ENCODE measurements around the gene SLC9A4.

DNA sequence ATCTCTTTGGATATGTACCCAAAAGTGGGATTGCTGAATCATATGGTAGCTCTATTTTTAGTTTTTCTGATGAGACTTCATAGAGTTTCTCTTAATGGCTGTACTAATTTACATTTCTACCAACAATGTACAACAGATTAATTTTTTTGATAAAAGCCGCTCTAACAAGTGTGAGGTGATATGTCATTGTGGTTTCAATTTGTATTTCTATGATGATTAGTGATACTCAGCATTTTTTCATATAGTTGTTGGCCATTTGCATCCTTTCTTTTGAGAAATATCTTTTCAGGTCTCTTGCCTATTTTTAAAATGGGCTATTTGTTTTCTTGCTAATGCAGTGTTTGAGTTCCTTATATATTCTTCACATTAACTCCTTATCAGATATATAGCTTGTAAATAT lies 45.8 kb upstream of the SLC9A4 start:
- TF ChIP-seq EP300 (conservative IDR thresholded peaks at IDR 0.05; ENCODE audit: poor library complexity, severe bottlenecking) (no peak), RAD21 (conservative IDR thresholded peaks at IDR 0.05) (no peak), POLR2AphosphoS5 (IDR thresholded peaks at IDR 0.05) (no peak)
- TF ChIP-seq, protein P1, sequence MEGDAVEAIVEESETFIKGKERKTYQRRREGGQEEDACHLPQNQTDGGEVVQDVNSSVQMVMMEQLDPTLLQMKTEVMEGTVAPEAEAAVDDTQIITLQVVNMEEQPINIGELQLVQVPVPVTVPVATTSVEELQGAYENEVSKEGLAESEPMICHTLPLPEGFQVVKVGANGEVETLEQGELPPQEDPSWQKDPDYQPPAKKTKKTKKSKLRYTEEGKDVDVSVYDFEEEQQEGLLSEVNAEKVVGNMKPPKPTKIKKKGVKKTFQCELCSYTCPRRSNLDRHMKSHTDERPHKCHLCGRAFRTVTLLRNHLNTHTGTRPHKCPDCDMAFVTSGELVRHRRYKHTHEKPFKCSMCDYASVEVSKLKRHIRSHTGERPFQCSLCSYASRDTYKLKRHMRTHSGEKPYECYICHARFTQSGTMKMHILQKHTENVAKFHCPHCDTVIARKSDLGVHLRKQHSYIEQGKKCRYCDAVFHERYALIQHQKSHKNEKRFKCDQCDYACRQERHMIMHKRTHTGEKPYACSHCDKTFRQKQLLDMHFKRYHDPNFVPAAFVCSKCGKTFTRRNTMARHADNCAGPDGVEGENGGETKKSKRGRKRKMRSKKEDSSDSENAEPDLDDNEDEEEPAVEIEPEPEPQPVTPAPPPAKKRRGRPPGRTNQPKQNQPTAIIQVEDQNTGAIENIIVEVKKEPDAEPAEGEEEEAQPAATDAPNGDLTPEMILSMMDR (IDR thresholded peaks at IDR 0.05; ENCODE audit: poor library complexity, severe bottlenecking), result no peak
